ENCODE measurements around the gene CORIN.

DNA sequence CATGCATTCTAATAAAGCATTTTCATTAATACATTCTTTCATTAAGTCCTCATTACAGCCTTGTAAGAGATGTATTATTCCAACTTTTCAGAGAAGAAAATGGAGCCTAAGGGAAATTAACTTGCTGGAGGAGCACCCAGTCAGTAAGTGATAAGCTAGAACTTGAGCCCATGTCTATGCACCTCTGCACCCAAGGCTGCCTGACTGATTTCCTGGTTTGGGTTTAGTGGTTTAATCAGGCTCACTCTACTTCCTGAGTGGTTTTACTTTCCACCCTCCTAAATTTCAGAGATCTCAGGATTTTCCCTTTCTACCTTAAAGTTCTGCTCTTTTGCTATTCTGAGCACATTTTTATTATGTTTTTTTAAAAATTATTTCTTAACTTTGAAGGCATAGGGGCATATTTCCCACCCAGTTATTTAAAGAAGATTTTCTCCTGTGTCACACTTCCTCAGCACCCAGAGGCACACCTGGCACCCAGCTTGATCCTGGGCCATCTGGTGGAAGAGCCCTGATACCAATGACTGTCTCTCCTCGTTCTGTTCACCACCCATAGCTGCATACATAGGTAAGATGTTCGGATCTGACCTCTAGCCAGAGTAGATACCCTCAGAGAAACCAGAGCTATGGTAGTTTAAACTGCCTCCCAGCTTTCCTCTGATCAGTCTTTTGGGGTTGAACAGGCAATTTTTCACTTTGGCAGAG is 10.4 kb downstream of the CORIN start:
- TF ChIP-seq, protein P1, sequence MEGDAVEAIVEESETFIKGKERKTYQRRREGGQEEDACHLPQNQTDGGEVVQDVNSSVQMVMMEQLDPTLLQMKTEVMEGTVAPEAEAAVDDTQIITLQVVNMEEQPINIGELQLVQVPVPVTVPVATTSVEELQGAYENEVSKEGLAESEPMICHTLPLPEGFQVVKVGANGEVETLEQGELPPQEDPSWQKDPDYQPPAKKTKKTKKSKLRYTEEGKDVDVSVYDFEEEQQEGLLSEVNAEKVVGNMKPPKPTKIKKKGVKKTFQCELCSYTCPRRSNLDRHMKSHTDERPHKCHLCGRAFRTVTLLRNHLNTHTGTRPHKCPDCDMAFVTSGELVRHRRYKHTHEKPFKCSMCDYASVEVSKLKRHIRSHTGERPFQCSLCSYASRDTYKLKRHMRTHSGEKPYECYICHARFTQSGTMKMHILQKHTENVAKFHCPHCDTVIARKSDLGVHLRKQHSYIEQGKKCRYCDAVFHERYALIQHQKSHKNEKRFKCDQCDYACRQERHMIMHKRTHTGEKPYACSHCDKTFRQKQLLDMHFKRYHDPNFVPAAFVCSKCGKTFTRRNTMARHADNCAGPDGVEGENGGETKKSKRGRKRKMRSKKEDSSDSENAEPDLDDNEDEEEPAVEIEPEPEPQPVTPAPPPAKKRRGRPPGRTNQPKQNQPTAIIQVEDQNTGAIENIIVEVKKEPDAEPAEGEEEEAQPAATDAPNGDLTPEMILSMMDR (conservative IDR thresholded peaks at IDR 0.05; ENCODE audit: low read depth, low read length) = no peak
- no peak for TF ChIP-seq EZH2 (IDR thresholded peaks at IDR 0.05; ENCODE audit: borderline replicate concordance, low read depth, low read length, poor library complexity, severe bottlenecking)

All from A673 (cell line).